ENCODE measurements around the gene EXOC3L1. TPM values are rescaled to one million over a fixed set of nuclear protein-coding genes. Genes with fewer than 3 reads are reported as not detected.

Gene EXOC3L1
- total RNA-seq, 1 experiment from 2014 or later, result not detected

- BruUV-seq (replicated peaks), result no TSS peak
- H2AFZ ChIP-seq (ENCODE audit: low read length), result no peak overlapping the region
- intact Hi-C loops (cut with micrococcal nuclease), result no loop called here
- TF ChIP-seq, protein P1, sequence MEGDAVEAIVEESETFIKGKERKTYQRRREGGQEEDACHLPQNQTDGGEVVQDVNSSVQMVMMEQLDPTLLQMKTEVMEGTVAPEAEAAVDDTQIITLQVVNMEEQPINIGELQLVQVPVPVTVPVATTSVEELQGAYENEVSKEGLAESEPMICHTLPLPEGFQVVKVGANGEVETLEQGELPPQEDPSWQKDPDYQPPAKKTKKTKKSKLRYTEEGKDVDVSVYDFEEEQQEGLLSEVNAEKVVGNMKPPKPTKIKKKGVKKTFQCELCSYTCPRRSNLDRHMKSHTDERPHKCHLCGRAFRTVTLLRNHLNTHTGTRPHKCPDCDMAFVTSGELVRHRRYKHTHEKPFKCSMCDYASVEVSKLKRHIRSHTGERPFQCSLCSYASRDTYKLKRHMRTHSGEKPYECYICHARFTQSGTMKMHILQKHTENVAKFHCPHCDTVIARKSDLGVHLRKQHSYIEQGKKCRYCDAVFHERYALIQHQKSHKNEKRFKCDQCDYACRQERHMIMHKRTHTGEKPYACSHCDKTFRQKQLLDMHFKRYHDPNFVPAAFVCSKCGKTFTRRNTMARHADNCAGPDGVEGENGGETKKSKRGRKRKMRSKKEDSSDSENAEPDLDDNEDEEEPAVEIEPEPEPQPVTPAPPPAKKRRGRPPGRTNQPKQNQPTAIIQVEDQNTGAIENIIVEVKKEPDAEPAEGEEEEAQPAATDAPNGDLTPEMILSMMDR (conservative IDR thresholded peaks at IDR 0.05; ENCODE audit: low read depth, low read length), result no peak
- no peak for TF ChIP-seq EZH2 (IDR thresholded peaks at IDR 0.05; ENCODE audit: low read length, unreplicated experiment)
- TF ChIP-seq EZH2phosphoT487 (IDR thresholded peaks at IDR 0.05; ENCODE audit: borderline replicate concordance, low read length), result no peak
- H4K20me1 ChIP-seq (ENCODE audit: low read length), result no peaks in the 10 kb centered on the region
- H3K4me3 ChIP-seq (ENCODE audit: low read length), result peak overlapping the region; percentile 79
- H3K9me3 ChIP-seq (ENCODE audit: low read length), result no peaks in the 10 kb centered on the region
- peaks cover 51% of the 10 kb centered on the region for H3K4me1 ChIP-seq (ENCODE audit: insufficient read depth, low read length)
- H3K27ac ChIP-seq (ENCODE audit: low read length), result no peak overlapping the region
- POLR2A ChIA-PET (ENCODE audit: unreplicated experiment), result interaction anchor here (0.6 to 1.1 kb wide), 2 partner anchors 65 to 164 kb away, joined by 3 to 4 read pairs; partner anchors contain the start of gene FHOD1
- no peak overlapping the region for H3K9ac ChIP-seq (ENCODE audit: low read length)
- H3K9me2 ChIP-seq (replicated peaks; ENCODE audit: low read length), result no peaks in the 10 kb centered on the region
- peak overlapping the region; percentile 89 for H3K4me2 ChIP-seq (ENCODE audit: low read length)
- no peaks in the 10 kb centered on the region for H3F3A ChIP-seq (ENCODE audit: low read length, unreplicated experiment)
- H3K79me2 ChIP-seq (ENCODE audit: low read length), result peaks cover 26% of the 10 kb centered on the region
- no peaks in the 10 kb centered on the region for H3K27me3 ChIP-seq (ENCODE audit: low read length)
- CTCF ChIA-PET, result interaction anchor here (0.5 kb wide), 1 partner anchor 132 kb away, joined by 5 read pairs; no protein-coding TSS in a partner anchor
- peak; percentile 38 for DNase-seq
- no peak for ATAC-seq
- no peaks in the 10 kb centered on the region for H3K36me3 ChIP-seq (ENCODE audit: low read depth, low read length)
Observed at GRCh38 chr16:67182288-67182687, 7.6 kb downstream of the EXOC3L1 start.

- Histone ChIP-seq H3K9me2 (replicated peaks; ENCODE audit: low read length) (no peaks in the 10 kb centered on the region), H3K27me3 (ENCODE audit: low read length) (no peaks in the 10 kb centered on the region), H3K4me3 (ENCODE audit: low read length) (peak overlapping the region; percentile 24; the same call in 1 of the 2 replicates), H3K9me3 (ENCODE audit: low read length) (no peaks in the 10 kb centered on the region), H3K9ac (ENCODE audit: low read length) (no peak overlapping the region), H3F3A (ENCODE audit: low read length, unreplicated experiment) (no peaks in the 10 kb centered on the region), H3K27ac (ENCODE audit: low read length) (no peak overlapping the region), H3K4me1 (ENCODE audit: insufficient read depth, low read length) (peaks cover 46% of the 10 kb centered on the region), H3K36me3 (ENCODE audit: low read depth, low read length) (no peaks in the 10 kb centered on the region), H3K4me2 (ENCODE audit: low read length) (peak overlapping the region; percentile 62), H3K79me2 (ENCODE audit: low read length) (peaks cover 26% of the 10 kb centered on the region), H4K20me1 (ENCODE audit: low read length) (no peaks in the 10 kb centered on the region), H2AFZ (ENCODE audit: low read length) (no peak overlapping the region)
- CTCF ChIA-PET, result no interaction called here
- DNase-seq (peak; percentile 63), ATAC-seq (no peak; the same call in 1 of the 2 replicates)
- BruUV-seq (replicated peaks), result no TSS peak
- intact Hi-C loops (cut with micrococcal nuclease), result no loop called here
- POLR2A ChIA-PET (ENCODE audit: unreplicated experiment), result interaction anchor here (1.1 kb wide), 1 partner anchor 163 kb away, joined by 3 read pairs; no protein-coding TSS in a partner anchor
- no peak for TF ChIP-seq EZH2 (IDR thresholded peaks at IDR 0.05; ENCODE audit: low read length, unreplicated experiment)
- TF ChIP-seq, protein P1 (conservative IDR thresholded peaks at IDR 0.05; ENCODE audit: low read depth, low read length), result no peak
Observed at GRCh38 chr16:67181346-67181745, 8.6 kb downstream of the EXOC3L1 start.

GRCh38 chr16:67180166-67180565, 9.8 kb downstream of the EXOC3L1 start:
- TF ChIP-seq, protein P1 (conservative IDR thresholded peaks at IDR 0.05; ENCODE audit: low read depth, low read length), result no peak
- TF ChIP-seq EZH2 (IDR thresholded peaks at IDR 0.05; ENCODE audit: low read length, unreplicated experiment) (no peak), EZH2phosphoT487 (IDR thresholded peaks at IDR 0.05; ENCODE audit: borderline replicate concordance, low read length) (no peak)
- Histone ChIP-seq H3K9me2 (replicated peaks; ENCODE audit: low read length) (no peaks in the 10 kb centered on the region), H3K9ac (ENCODE audit: low read length) (no peak overlapping the region), H3K36me3 (ENCODE audit: low read depth, low read length) (no peaks in the 10 kb centered on the region), H3K4me3 (ENCODE audit: low read length) (no peak overlapping the region), H3K79me2 (ENCODE audit: low read length) (peaks cover 32% of the 10 kb centered on the region), H2AFZ (ENCODE audit: low read length) (no peak overlapping the region), H4K20me1 (ENCODE audit: low read length) (no peaks in the 10 kb centered on the region), H3K27me3 (ENCODE audit: low read length) (no peaks in the 10 kb centered on the region), H3K27ac (ENCODE audit: low read length) (no peak overlapping the region), H3K9me3 (ENCODE audit: low read length) (no peaks in the 10 kb centered on the region), H3K4me2 (ENCODE audit: low read length) (no peak overlapping the region), H3K4me1 (ENCODE audit: insufficient read depth, low read length) (peaks cover 44% of the 10 kb centered on the region), H3F3A (ENCODE audit: low read length, unreplicated experiment) (no peaks in the 10 kb centered on the region)
- no TSS peak for BruUV-seq (replicated peaks)
- POLR2A ChIA-PET (ENCODE audit: unreplicated experiment), result no interaction called here
- DNase-seq (no peak), ATAC-seq (no peak)
- intact Hi-C loops (cut with micrococcal nuclease), result no loop called here
- CTCF ChIA-PET, result no interaction called here
